GM12865 (cell line): ENCODE results near the gene CYTH2.
"Not testable (repeated sequence)": the region's sequence is repeated elsewhere in the genome, so short reads cannot be mapped to it uniquely, and the experiment has no call there.

Experiments used
- DNase-seq: peaks from one replicate; pipeline ENCODE4 v3.0.0; 2010; ENCODE audit warnings: low read depth
- H3K4me3 ChIP-seq: 2 replicates; pipeline ENCODE4 v1.5.1; 2011; ENCODE audit warnings: mild to moderate bottlenecking, low read depth, low read length, control low read depth
- CTCF ChIP-seq: IDR thresholded peaks from 2 replicates; pipeline ENCODE4 v1.5.1; 2011; ENCODE audit warnings: low read length, control low read depth, low read depth, inconsistent platforms; ENCODE audit not compliant: insufficient read depth; ENCODE audit errors: missing control alignments

Gene CYTH2

GRCh38 chr19:48516536-48516935 is 47.4 kb downstream of the CYTH2 start:
- TF ChIP-seq CTCF: no peak
- no peak overlapping the region for H3K4me3 ChIP-seq
- DNase-seq: no peak

- TF ChIP-seq CTCF: no peak
These were observed 49.0 kb downstream of the CYTH2 start for GRCh38 chr19:48518207-48518606.

GRCh38 chr19:48519426-48519825 is 50.3 kb downstream of the CYTH2 start:
- H3K4me3 ChIP-seq, DNase-seq: not testable (repeated sequence)

More at GRCh38 chr19:48518207-48518606, 49.0 kb downstream of the CYTH2 start:
- no peak overlapping the region for H3K4me3 ChIP-seq
- no peak for DNase-seq

- H3K4me3 ChIP-seq: no peak overlapping the region
- no peak for TF ChIP-seq CTCF
- DNase-seq: no peak
These were observed 51.0 kb downstream of the CYTH2 start for GRCh38 chr19:48520134-48520533.

GRCh38 chr19:48524221-48524620 is 55.1 kb downstream of the CYTH2 start:
- H3K4me3 ChIP-seq: no peak overlapping the region
- DNase-seq: no peak
- no peak for TF ChIP-seq CTCF

GRCh38 chr19:48524732-48525131 is 55.6 kb downstream of the CYTH2 start:
- H3K4me3 ChIP-seq: no peak overlapping the region
- TF ChIP-seq CTCF: no peak
- no peak for DNase-seq

- no peak overlapping the region for H3K4me3 ChIP-seq
- DNase-seq: no peak
- no peak for TF ChIP-seq CTCF
These were observed 60.0 kb downstream of the CYTH2 start for GRCh38 chr19:48529156-48529555.

GRCh38 chr19:48530066-48530720 is 61.0 kb downstream of the CYTH2 start:
- no peak for TF ChIP-seq CTCF
- no peak overlapping the region for H3K4me3 ChIP-seq
- no peak for DNase-seq
